Measurements from ENCODE around the gene CTBP2.

- TF ChIP-seq CTCF (IDR thresholded peaks at IDR 0.05) = no peak
- TF ChIP-seq EP300 (IDR thresholded peaks at IDR 0.05) = no peak
Measured at GRCh38 chr10:124959564-124959963, 200.8 kb downstream of the CTBP2 start.

All from stomach (tissue), 4 donors.